ENCODE data around the gene HS1BP3. TPM values are rescaled to one million over a fixed set of nuclear protein-coding genes. Genes with fewer than 3 reads are reported as not detected.

HS1BP3 gene
- total RNA-seq, 3 donors from 2014 or later, result 19.0 to 31.8 (median 25.9) TPM

- TF ChIP-seq POLR2A (IDR thresholded peaks at IDR 0.05), result no peak
- TF ChIP-seq POLR2AphosphoS5 (IDR thresholded peaks at IDR 0.05), result no peak
- TF ChIP-seq CTCF (IDR thresholded peaks at IDR 0.05), result no peak
- no peak overlapping the region for H3K4me3 ChIP-seq
- DNase-seq (ENCODE audit: low spot score in 2 of 2), result peak in 1 of 2 donors; percentile 7
- peak overlapping the region in 1 of 2 donors; percentile 29 for H3K27ac ChIP-seq
- H3K36me3 ChIP-seq, result no peaks in the 10 kb centered on the region
- no peaks in the 10 kb centered on the region for H3K27me3 ChIP-seq
- H3K9me3 ChIP-seq, result no peaks in the 10 kb centered on the region
- H3K4me1 ChIP-seq, result peaks cover 9 to 13% of the 10 kb centered on the region in 2 donors
- intact Hi-C loops (cut with DNase I; ENCODE audit: low total_unique reads), result loop anchor here (10.0 kb wide), 1 partner anchor 55 kb away; no protein-coding TSS in a partner anchor
Measured at GRCh38 chr2:20609995-20610357, 40.9 kb downstream of the HS1BP3 start.

GRCh38 chr2:20609349-20609994 is 41.4 kb downstream of the HS1BP3 start:
- no peaks in the 10 kb centered on the region for H3K9me3 ChIP-seq
- H3K36me3 ChIP-seq, result no peaks in the 10 kb centered on the region
- DNase-seq (ENCODE audit: low spot score in 2 of 2), result peak in 1 of 2 donors; percentile 25
- TF ChIP-seq POLR2AphosphoS5 (IDR thresholded peaks at IDR 0.05), result peak in 1 of 3 donors; percentile 22
- TF ChIP-seq CTCF (IDR thresholded peaks at IDR 0.05), result no peak
- H3K4me3 ChIP-seq, result no peak overlapping the region
- peaks cover 8% of the 10 kb centered on the region in 2 donors for H3K4me1 ChIP-seq
- intact Hi-C loops (cut with DNase I; ENCODE audit: low total_unique reads), result no loop called here
- H3K27me3 ChIP-seq, result no peaks in the 10 kb centered on the region
- peak overlapping the region; percentile 29 to 77 for H3K27ac ChIP-seq

- Histone ChIP-seq H3K9me3 (no peaks in the 10 kb centered on the region), H3K4me1 (peaks cover 5 to 7% of the 10 kb centered on the region in 2 donors), H3K27me3 (no peaks in the 10 kb centered on the region), H3K27ac (peak overlapping the region; percentile 29 to 77), H3K4me3 (no peak overlapping the region), H3K36me3 (no peaks in the 10 kb centered on the region)
- TF ChIP-seq POLR2A (IDR thresholded peaks at IDR 0.05) (no peak), POLR2AphosphoS5 (IDR thresholded peaks at IDR 0.05) (no peak), CTCF (IDR thresholded peaks at IDR 0.05) (no peak)
- peak in 1 of 2 donors; percentile 37 for DNase-seq (ENCODE audit: low spot score in 2 of 2)
- intact Hi-C loops (cut with DNase I; ENCODE audit: low total_unique reads), result no loop called here
Measured at GRCh38 chr2:20608666-20609348, 42.1 kb downstream of the HS1BP3 start.

GRCh38 chr2:20607446-20607845 is 43.5 kb downstream of the HS1BP3 start:
- H3K4me1 ChIP-seq, result peaks cover 5% of the 10 kb centered on the region in 2 donors
- no peak overlapping the region for H3K27ac ChIP-seq
- intact Hi-C loops (cut with DNase I; ENCODE audit: low total_unique reads), result no loop called here

More at GRCh38 chr2:20607446-20607845, 43.5 kb downstream of the HS1BP3 start:
- Histone ChIP-seq H3K36me3 (no peaks in the 10 kb centered on the region), H3K27me3 (no peaks in the 10 kb centered on the region), H3K4me3 (no peak overlapping the region), H3K9me3 (no peaks in the 10 kb centered on the region)
- no peak for TF ChIP-seq POLR2AphosphoS5 (IDR thresholded peaks at IDR 0.05)
- no peak for TF ChIP-seq POLR2A (IDR thresholded peaks at IDR 0.05)
- no peak for TF ChIP-seq CTCF (IDR thresholded peaks at IDR 0.05)
- DNase-seq (ENCODE audit: low spot score in 2 of 2), result no peak
